Measurements from ENCODE around the gene MMP12.
"Not testable (repeated sequence)": the region's sequence is repeated elsewhere in the genome, so short reads cannot be mapped to it uniquely, and the experiment has no call there.

MMP12 gene
- total RNA-seq, result 0 reads per million in 3 experiments

DNA sequence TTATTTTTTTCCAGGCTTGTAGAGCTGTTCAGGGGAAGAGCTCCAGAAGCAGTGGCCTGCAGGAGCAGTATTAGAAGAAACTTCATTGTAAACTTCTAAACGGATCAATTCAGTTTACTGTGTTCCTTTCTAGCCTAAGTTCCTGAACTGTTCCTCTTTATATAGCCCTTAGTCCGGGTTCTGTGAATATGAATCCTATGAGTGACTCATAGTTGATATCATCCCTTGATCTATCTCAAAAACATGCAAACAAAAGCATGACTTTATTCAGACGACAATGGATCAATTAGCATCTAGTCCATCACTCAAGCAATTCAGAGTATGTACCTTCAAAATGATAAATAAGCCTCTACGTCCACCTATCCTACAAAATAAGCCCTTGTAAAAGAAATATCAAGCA, at the start of gene MMP12:
Gene MMP12 (minus strand): TSS at position 131 of the 400 bp plus-strand sequence. CDS start 45 bp downstream, at position 86.
- DNase-seq, result no peak

DNA sequence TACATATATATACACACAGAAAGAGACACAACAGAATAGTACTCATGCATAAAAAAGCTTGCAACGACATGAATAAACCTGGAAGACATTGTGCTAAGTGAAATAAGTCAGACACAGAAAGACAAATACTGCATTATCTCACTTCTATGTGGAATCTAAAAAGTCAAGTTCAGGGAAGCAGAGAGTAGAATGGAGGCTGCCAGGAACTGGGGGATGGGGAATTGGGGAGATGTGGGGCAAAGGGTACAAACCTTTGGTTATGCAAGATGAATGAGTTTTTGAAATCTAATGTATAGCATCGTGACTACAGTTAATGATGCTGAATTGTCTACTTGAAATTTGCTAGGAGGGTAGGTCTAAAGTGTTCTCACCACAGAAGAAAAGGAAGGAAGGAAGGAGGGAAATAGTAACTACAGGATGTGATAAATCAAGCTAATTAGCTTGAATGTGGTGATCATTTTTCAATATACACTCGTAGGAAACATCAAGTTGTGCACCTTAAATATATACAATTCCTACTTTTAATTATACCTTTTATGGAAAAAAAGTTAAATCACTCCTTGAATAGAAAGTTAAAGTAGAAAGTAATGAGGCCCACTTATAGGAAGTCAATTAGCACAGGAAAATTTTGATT, 46.9 kb upstream of the MMP12 start:
- no peak for DNase-seq

DNA sequence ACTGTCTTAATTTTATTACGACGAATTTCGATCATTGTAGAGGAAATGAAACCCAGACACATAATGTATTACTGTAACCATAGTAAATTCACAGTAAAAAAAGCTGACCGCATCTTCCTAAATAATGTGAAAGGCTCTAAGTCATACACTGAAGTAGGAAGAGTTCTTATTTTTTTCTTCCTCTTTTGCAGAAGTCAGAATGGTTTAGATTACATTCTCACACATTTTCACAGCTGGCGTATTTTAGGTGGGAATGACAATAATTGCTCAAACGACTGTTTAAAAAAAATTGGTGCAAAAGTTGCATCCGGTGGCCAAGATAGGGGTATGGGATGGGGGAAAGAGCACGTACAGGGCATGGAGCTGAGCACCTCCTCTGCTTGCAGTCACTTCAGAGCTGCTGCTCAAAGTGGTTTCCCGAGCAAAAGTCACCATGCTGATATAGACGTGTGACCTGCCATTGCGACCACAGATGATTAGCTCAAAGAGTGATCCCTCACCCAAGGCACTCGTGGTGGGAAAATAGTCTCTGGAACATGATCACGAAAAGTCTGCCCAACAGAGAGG, 45.4 kb upstream of the MMP12 start:
- no peak for DNase-seq

DNA sequence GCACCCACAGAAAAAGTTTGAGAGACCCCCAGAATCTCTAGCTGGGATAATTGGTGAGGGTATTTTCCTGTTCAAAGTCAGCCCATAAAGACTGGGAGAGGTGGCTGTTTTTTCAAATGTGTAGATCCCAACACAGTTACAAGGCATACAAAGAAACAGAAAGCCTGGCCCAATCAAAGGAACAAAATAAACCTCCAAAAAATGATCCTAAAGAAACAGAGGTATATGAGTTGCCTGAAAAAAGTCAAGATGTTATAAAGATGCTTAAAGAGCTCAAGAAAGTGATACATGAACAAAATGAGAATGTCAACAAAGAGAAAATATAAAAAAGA, 40.2 kb upstream of the MMP12 start:
- no peak for DNase-seq

DNA sequence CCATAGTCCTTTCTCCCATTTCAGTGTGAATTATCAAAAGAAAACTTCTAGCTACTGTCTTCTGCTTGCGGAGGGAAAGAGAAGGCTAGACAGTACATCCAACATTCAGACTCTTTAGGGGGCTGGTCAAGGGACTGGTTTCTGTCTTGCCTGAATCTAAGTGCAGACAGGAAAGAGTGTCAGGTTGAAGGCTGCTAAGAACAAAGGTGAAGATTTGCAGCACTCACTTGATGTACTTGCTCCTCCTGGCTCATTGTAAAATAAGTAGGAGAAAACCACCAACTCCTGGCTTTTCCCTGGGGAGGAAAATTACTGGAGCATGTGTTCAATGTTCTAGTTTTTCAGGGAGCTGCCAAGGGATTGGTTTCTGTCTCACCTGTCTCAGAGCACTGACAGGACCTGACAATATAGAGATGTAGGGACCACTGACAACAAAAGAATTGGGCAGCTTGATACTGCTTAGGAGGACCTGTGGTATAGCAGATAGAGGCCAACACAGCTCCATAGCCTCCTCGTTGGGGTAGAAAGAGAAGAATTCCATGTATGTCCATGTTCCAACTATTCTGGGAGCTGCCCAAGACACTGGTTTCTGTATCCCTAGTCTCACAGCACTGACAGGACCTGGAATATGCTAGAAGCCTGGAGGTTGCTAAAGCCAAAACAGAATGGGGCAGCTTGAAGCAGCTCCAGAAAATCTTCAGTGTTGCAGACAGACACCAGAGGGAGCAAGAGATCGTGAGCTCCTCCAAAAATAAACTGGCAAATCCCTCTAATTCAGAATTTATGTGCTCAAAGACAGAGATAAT, 39.7 kb upstream of the MMP12 start:
- DNase-seq, result no peak

DNA sequence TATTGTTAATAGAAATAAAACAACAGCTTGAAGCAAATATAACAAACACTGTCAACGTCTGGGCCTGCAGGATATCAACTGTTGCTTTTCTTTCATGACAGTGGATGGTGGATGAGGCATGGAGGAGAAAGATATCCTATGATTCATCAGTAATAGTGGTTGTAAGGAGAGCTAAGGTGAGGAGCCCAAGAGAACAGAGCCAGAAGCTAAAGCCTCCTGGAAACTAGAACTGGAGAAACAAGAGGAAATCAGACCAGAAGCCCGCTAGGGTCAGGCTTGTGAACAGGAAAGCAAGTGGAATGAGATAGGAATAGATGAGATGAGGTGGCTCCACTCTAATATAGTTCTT, 37.7 kb upstream of the MMP12 start:
- no peak for DNase-seq

DNA sequence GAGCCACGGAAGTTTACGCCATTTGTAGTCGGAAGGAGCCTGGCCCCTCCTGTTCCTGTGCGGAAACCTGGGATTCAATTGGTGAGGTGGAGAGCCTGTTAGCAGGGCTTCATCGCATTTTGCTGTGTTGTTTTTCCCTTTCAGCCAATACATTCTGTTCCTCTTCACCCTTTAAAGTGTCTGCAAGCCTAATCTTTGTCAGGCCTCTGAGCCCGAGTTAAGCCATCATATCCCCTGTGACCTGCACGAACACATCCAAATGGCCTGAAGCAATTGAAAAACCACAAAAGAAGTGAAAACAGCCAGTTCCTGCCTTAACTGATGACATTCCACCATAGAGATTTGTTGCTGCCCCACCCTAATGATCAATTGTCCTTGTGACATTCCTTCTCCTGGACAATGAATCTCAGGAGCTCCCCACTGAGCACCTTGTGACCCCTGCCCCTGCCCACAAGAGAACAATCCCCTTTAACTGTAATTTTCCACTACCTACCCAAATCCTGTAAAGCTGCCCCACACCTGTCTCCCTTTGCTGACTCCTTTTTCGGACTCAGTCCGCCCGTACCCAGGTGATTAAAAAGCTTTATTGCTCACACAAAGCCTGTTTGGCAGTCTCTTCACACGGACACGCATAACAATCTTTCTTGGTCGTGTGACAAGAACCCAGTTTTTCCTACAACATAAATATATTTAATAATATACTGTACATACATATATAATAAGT, 37.1 kb upstream of the MMP12 start:
- DNase-seq, result no peak

DNA sequence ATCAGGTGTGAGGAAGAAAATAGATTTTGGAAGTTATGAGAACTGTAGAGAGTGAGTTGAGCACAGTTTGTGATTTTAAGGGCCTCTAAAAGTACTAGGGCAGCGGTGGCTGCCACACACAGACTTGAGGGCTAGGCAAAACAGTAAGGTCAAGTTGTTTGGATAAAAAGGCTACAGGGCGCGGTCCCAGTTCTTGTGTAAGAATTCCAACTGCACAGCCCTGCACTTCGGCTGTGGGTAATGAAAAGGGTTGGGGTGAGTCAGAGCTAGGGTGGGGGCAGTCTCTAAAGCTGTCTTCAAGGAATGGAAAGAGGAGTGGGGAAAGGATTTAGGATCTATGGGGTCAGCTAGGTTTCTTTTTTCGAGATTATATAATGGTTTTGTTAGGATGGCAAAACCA, 31.1 kb upstream of the MMP12 start:
- not testable (repeated sequence) for DNase-seq

DNA sequence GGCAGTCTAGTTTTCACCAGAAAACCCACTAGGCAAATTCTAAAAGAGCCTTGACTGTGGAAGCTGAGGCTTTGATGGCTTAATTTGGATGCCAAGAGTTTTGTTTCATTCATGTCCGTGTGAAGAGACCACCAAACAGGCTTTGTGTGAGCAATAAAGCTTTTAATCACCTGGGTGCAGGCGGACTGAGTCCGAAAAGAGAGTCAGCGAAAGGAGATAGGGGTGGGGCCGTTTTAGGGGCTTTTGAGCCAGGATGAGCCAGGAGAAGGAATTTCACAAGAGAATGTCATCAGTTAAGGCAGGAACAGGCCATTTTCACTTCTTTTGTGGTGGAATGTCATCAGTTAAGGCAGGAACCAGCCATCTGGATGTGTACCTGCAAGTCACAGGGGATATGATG, 29.1 kb upstream of the MMP12 start:
- DNase-seq, result not testable (repeated sequence)

DNA sequence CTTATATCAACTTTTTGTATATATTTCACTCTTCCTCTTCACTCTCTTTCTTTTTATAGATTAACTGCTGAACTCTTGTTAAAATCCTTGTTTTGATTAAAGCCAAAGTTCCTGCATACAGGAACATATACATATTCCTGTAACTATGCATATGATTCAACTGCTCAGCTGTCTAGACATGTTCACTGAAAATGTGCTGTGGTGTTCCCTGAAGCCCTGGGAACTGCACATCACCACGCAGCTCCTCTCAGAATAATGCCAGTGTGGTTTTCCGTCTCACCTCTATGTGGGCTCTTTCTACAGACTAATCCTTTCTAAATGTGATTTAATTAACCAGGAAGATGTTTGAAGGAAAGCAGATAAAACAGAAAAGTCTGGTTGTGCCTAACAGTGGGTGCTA, 25.6 kb upstream of the MMP12 start:
- no peak for DNase-seq

DNA sequence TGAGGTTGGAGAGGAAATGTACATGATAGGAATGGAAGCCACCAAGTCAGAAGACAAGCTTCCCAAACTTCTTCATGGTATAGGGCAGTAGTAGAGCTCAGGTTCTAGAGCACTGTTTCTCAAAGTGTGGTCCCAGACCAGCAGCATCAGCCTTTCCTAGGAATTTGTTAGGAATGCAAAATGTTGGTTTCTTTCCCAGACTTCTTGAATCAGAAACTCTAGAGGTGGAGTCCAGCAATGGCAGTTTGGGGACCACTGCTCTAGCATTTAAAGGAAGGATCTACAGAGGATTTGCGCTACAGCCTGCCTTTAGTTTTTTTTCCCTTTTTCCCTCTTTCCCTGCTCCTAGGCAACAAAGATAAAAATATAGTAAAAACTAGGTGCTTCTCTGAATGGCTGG, 17.0 kb upstream of the MMP12 start:
- no peak for DNase-seq

DNA sequence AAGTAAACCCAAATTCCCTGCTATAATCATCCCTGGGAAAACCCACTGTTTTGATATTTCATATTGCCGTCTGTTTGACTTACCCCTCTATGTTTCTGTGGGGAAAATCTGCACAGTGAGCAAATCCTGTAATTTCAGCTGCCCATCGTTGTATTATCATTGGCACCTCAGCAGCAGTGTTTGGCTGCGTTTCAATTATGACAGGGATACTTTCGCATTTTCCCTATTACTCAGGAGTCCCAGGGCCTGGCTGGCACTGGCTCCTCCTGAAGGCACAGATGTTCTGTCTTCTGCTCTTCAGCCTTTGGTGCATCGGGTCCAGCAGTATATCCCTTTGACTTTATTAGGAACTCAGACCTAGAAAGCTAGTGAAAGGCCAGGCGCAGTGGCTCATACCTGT, 12.2 kb upstream of the MMP12 start:
- DNase-seq, result no peak

DNA sequence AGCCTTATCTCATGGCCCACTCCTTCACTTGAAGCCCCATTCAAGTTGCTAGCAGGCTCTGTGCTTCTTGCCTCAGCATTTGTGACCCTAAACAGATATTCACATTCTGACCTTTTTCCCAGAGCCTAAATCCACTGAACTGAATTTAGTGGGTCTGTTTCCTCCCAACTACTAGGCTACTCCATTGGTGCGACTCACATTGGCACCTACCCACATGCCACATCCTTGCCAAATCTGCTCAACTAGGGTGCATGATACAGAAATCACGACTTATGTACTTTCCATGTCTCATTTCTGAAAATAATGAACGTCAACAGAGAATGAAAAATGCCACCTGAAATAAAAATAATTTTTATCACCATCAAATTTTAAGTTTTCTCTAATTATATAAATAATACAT, 8.4 kb upstream of the MMP12 start:
- DNase-seq, result no peak

DNA sequence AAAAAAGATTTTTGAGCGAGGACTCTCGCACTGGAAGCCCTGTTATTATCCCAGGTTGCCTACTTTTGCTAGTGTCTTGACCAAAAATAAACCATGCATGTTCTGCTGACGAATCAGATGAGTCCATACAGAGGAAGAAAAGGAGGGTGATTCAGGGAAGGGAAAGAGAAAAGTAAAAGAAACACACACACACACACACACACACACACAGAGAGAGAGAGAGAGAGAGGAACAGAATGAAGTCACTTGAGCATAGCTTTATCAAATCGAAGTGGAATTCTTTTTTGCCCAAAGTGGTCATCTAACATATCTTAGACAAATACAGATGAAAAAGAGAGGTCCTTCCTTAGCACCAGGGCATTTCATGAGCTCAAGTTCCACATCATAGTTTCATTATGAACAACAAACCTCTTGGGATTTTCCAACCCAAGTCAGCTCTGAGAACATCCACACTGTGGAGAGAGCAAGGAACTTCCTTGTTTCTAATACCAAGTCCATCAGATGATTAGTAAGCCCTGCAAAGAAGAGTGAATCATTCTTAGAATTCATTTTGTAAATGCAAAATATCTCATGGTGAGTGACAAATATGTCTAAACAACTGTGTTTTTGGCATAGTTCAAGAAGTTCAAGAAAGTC, 7.7 kb upstream of the MMP12 start:
- no peak for DNase-seq

DNA sequence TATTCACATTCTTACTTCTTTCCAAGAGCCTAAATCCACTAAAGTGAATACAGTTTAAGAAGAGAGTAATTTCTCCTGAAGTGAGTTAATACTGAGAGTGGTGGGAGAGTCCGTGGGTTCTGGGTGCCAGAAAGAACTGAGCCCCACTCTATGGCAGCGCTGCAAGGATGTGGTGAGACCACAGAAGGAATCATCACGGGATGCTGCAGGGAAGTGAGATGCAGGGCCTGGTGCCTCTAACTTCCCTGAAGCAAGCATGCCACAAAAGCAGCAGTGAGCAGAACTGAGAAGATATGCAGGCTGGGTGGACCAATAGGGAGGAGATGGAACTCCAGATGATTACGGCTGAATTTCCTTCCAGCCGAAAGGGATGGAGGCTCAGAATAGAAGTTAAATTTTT, 5.0 kb upstream of the MMP12 start:
- DNase-seq, result no peak

DNA sequence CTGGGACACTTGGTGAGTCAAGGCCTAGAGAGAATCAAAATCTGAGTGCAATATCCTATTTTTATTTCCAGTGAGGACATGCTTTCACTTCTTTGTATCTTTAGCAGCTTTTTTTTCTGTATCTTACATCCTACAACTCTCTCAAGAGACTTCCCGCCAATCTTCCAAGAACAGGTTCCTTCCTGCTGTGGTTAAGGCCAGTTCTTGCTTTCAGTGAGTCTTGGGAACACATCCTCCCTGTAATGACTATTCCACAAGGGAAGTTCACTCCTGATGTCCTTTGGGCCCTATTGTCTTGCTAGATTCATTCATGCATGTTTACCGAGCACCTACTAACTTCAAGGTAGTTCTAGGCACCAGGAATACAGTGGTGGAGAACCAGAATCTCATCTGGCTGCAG, 3.8 kb upstream of the MMP12 start:
- no peak for DNase-seq

DNA sequence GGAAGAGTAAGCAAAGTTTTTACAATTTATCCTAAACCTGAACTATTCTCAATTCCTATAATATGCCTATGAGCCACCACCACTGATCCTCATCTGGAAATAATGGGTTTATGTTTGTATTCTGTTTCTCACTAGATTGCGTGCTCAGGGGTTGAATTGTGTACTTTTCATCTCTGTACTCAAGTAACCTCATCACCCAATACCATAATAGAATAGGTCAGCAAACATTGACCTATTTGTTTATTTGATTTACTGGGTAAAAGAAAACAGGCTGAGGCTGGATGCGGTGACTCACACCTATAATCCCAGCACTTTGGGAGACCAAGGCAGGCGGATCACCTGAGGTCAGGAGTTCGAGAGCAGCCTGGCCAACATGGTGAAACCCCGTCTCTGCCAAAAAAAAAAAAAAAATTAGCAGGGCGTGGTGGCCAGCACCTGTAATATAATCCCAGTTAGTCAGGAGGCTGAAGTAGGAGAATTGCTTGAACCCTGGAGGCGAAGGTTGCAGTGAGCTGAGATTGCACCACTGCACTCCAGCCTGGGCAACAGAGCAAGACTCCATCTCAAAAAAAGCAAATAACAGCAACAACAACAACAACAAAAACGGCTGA, 5.3 kb downstream of the MMP12 start:
- DNase-seq, result not testable (repeated sequence)

DNA sequence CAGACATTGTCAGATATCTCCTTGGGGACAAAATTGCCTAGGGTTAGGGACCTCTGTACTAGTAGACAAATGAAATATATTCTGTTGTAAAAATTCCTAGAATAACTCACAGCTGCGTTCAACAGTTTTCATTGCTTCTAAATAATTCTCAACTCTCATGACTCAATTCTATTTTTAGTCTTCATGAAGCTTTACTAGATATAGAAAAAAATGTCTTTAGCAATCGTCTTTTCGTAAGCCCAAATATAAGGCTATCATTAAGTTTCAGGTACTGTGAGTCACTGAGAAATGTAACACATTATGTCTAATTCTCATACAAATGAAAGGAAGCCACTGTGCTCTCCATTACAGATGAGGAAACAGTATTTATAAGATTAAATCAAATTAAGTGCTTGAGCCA, 6.4 kb downstream of the MMP12 start:
- no peak for DNase-seq

DNA sequence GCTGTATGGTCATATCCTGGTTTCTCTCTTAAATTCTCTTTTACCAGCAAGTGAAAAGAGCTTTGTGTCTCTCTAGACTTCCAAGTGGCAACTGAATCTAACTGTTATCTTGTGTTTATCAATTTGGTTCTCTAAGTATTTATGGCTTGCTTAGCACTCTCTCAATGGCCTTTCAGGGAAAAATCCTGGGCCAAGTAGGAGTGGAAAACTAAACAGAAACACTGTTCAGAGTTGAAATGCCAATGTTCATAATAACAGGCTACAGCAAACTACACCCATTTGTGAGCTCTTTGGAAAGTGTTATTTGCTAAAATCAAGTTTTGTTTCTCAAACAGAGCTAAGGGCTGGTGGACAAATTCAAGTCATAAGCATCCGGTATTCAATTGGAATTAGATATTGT, 10.1 kb downstream of the MMP12 start:
- no peak for DNase-seq

DNA sequence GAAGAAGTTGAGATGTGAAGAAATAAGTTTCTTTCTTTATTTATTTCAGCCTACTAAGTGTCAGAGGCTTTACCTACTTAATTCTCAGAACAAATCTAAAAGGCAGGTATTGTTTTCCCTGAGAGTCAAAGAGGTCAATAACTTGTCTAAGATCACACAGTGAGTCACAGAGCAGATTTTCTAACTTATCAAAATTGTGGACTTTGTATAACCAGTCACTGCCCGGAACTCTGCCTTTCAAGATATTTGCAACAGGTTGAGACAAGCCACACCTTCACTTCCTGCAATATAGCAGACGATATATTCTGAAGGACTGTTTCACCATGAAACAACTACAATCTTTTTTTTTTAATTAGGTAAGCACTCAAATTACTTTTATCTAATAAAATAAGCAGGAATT, 20.8 kb downstream of the MMP12 start:
- no peak for DNase-seq

DNA sequence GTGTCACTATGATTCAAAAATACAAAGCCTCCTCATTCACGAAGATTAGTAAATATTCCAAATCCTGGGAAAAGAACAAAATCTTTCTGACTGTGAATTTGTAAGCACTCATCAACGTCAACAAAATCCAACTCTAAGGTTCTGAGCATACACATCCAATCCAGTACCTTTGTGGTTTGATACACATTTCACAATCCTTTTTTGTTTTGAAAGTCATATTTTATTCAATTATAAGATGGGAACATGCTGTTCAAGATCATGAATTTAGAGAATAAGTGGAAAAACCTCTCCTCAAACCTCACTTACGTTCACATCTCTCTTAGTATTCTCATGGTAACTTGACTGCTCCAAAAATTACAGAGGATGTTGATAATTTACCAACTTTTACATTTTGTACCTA, 21.7 kb downstream of the MMP12 start:
- no peak for DNase-seq

DNA sequence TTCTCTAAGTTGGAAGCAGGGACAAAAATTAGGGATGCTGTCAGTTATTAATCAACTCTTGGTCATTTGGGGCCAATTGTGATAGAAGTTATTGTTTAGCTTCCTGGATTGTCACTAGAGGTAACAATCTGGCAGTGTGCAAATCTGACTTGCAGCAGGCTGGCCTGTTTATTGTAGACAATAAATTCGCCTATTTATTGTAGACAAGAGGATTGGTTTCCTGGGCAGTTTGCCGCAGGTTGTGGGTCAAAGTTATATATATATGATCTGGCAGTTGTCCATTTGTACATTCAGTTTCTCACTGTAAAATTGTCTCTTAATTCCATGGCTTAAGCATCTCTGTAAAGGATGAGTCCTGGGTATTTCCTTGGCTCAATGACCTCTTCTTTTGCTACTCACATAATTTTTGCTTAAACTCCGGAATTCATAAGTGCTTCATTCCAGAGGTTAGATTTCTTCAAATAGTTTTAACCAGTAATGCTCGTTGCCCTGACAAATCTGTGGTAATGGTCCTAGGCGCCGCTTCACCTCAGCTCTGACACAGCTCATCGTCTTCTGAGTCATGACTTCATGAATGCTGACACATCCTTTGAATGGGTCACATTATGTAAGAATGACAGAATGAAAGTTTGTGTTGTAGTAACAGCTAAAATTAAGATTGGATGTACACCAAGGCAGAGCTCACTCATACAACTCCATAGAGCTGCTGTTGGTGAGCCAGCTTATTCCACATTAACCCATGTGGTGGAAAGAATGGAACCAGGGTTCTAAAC, 23.6 kb downstream of the MMP12 start:
- DNase-seq, result no peak

Data from central memory CD4-positive, alpha-beta T cell (primary cell).